Measurements from ENCODE around the gene CAND2. TPM values are rescaled to one million over a fixed set of nuclear protein-coding genes. Genes with fewer than 3 reads are reported as not detected.

CAND2 gene
- total and polyA plus RNA-seq, 2 of the 8 experiments (the other 6 are each of a cell fraction or from before 2014, with no cell fraction given): 8.7 TPM

GRCh38 chr3:12852201-12852600 is 55.7 kb downstream of the CAND2 start:
- H2AK5ac ChIP-seq (ENCODE audit: low read depth, low read length): no peak overlapping the region
- H3K4me1 ChIP-seq (replicated peaks in 1 of 4; ENCODE audit: control insufficient read depth in 3 of 4, insufficient read depth in 4 of 4, low read length in 3 of 4): peaks cover 0 to 3% (median 0%) of the 10 kb centered on the region in 4 experiments; a peak in 2 of 7 replicates
- no peaks in the 10 kb centered on the region for H3K79me1 ChIP-seq (ENCODE audit: low read depth, low read length)
- H3K9me3 ChIP-seq (ENCODE audit: insufficient read depth in 2 of 2, low read depth in 1 of 2, low read length in 1 of 2): peaks cover 0 to 5% of the 10 kb centered on the region in 2 experiments; a peak in 2 of 4 replicates
- H3K23ac ChIP-seq (ENCODE audit: insufficient read length): no peak overlapping the region
- H3K56ac ChIP-seq (replicated peaks; ENCODE audit: insufficient read length, low read depth, low read length): no peak overlapping the region
- H4K91ac ChIP-seq (replicated peaks; ENCODE audit: insufficient read length, low read length): no peak overlapping the region
- ChIA-PET CTCF (ENCODE audit: partially characterized antibody) (interaction anchor here (0.6 to 4.6 kb wide), 11 partner anchors 10 to 323 kb away, joined by 3 to 23 read pairs (median 3); partner anchors contain the start of gene RPL32), POLR2A (ENCODE audit: partially characterized antibody) (interaction anchor here (22.9 kb wide), 1 partner anchor 15 kb away, joined by 314 read pairs; the partner anchor contains the start of gene RPL32)
- H2AFZ ChIP-seq (ENCODE audit: low read length): no peak overlapping the region
- H3K14ac ChIP-seq (ENCODE audit: insufficient read length): no peak overlapping the region
- no peak for TF ChIP-seq SAP30 (IDR thresholded peaks at IDR 0.05; ENCODE audit: insufficient read depth, insufficient replicate concordance, low read length)
- no peak for TF ChIP-seq EP300 (IDR thresholded peaks at IDR 0.05; ENCODE audit: borderline replicate concordance in 1 of 2, low read depth in 2 of 2, low read length in 2 of 2)
- TF ChIP-seq RXRA (IDR thresholded peaks at IDR 0.05; ENCODE audit: insufficient read depth, low read depth, low read length): no peak
- no peak for TF ChIP-seq POU5F1 (IDR thresholded peaks at IDR 0.05; ENCODE audit: low read depth, low read length)
- no peak for TF ChIP-seq CHD1 (IDR thresholded peaks at IDR 0.05; ENCODE audit: low read depth, low read length)
- no peak for TF ChIP-seq PHF8 (conservative IDR thresholded peaks at IDR 0.05; ENCODE audit: low read depth, low read length)
- no peak for TF ChIP-seq BCL11A (IDR thresholded peaks at IDR 0.05; ENCODE audit: low read depth in 2 of 2, low read length in 2 of 2)
- TF ChIP-seq HDAC6 (IDR thresholded peaks at IDR 0.05; ENCODE audit: low read depth, low read length): no peak
- no peak for TF ChIP-seq HDAC2 (IDR thresholded peaks at IDR 0.05; ENCODE audit: borderline replicate concordance in 1 of 2, low read depth in 2 of 2, low read length in 2 of 2)
- FAIRE-seq (no peak), DNase-seq (ENCODE audit: low read depth in 1 of 2, low spot score in 2 of 2) (no peak)
- H4K8ac ChIP-seq (ENCODE audit: extremely low read depth, insufficient read depth, low read length): no peak overlapping the region
- no peak overlapping the region for H3K18ac ChIP-seq (ENCODE audit: extremely low read depth, low read length)
- H3K4me2 ChIP-seq (ENCODE audit: insufficient read depth in 1 of 2, low read depth in 2 of 2, low read length in 2 of 2): no peak overlapping the region
- no peak overlapping the region for H4K5ac ChIP-seq (ENCODE audit: insufficient read length, low read depth, low read length)
- 95% methylated on average over 3 of the region's 3 CpGs; no CpG with 5 or more reads in 1 of the 2 experiments for WGBS, 2 experiments (ENCODE audit: extremely low coverage in 1 of 2, insufficient coverage in 1 of 2, insufficient read length in 1 of 2, insufficient replicate concordance in 2 of 2, low coverage in 1 of 2, low lambda C conversion rate in 2 of 2, missing lambda C conversion rate in 1 of 2)
- no peak overlapping the region for H2BK5ac ChIP-seq (ENCODE audit: low read depth, low read length)
- H2BK15ac ChIP-seq (ENCODE audit: low read length): no peak overlapping the region
- H3K9ac ChIP-seq (replicated peaks in 1 of 4; ENCODE audit: extremely low read depth in 1 of 4, low read depth in 3 of 4, low read length in 3 of 4): no peak overlapping the region
- peaks cover 0 to 2% (median 0%) of the 10 kb centered on the region in 4 experiments; a peak in 1 of 7 replicates for H3K27me3 ChIP-seq (replicated peaks in 1 of 4; ENCODE audit: control insufficient read depth in 3 of 4, extremely low read depth in 1 of 4, insufficient read depth in 3 of 4, low read length in 3 of 4)
- no peaks in the 10 kb centered on the region for H3K23me2 ChIP-seq (ENCODE audit: low read depth, low read length)
- H3K79me2 ChIP-seq (ENCODE audit: control insufficient read depth in 1 of 2, insufficient read depth in 2 of 2, low read length in 2 of 2): no peaks in the 10 kb centered on the region
- no peak overlapping the region for H2BK12ac ChIP-seq (ENCODE audit: low read depth, low read length)
- H3K27ac ChIP-seq (ENCODE audit: low read depth, low read length): no peak overlapping the region
- no peaks in the 10 kb centered on the region for H3K36me3 ChIP-seq (ENCODE audit: control insufficient read depth in 2 of 4, insufficient read depth in 4 of 4, low read length in 3 of 4)
- H2BK120ac ChIP-seq (replicated peaks; ENCODE audit: low read depth, low read length): no peak overlapping the region
- no peak overlapping the region for H3K4me3 ChIP-seq (ENCODE audit: extremely low read depth in 1 of 4, insufficient read depth in 2 of 4, low read depth in 3 of 4, low read length in 4 of 4)
- H2BK20ac ChIP-seq (ENCODE audit: low read length): no peak overlapping the region
- no peaks in the 10 kb centered on the region for H4K20me1 ChIP-seq (replicated peaks in 1 of 2; ENCODE audit: control insufficient read depth in 1 of 2, insufficient read depth in 2 of 2, low read length in 2 of 2)
- no peak overlapping the region for H3K4ac ChIP-seq (replicated peaks; ENCODE audit: insufficient read length, low read depth, low read length)

Measured in H1 (cell line).